HG02970 (cell line): ENCODE measurements around the gene UNC5A.
"Not testable (repeated sequence)": the region's sequence is repeated elsewhere in the genome, so short reads cannot be mapped to it uniquely, and the experiment has no call there.

ENCODE experiments used
- ATAC-seq: cut with Tn5 transposase; IDR thresholded peaks from one replicate; pipeline ENCODE4 v1.9.1; 2021; ENCODE audit warnings: mild to moderate bottlenecking, moderate library complexity, moderate number of reproducible peaks; ENCODE audit not compliant: unreplicated experiment, low FRiP score

Gene UNC5A

DNA sequence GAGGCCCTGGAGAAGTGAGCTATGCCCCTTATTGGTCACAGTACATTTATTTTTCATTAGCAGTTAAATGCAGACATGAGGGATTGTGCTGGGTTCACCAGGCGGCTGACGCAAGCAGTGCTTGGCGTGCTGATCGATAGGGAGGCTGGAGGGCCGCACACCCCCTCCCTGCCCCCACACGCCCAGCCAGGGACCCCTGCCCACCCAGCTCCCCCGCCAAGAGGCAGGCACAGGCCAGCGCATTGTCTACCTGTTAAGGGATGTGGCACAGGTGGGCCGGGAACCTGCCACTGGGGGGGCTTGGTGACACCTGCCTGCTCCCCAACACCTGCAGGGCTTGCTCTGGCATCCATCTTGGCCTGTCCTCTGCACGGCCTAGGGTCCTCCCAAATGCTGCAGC, 49.6 kb downstream of the UNC5A start:
- no peak for ATAC-seq

DNA sequence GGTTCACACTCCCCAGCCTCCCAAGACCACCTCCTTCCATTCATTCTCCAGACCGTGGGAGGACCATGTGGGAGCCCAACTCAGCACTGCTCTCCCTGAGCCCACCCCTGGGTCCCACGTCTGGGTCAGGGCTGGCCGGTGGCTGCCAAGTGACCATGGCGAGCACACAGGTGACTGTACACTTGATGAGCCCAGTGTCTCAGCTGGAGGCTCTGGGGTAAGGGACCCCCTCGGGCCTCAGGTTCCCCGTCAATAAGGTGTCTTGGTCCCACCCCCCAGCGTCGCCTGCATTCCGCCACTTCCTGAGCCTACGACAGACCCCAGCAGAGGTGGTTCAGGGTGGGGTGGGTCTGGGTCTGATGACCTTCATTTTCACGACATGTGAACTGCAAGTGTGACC, 50.0 kb downstream of the UNC5A start:
- no peak for ATAC-seq

DNA sequence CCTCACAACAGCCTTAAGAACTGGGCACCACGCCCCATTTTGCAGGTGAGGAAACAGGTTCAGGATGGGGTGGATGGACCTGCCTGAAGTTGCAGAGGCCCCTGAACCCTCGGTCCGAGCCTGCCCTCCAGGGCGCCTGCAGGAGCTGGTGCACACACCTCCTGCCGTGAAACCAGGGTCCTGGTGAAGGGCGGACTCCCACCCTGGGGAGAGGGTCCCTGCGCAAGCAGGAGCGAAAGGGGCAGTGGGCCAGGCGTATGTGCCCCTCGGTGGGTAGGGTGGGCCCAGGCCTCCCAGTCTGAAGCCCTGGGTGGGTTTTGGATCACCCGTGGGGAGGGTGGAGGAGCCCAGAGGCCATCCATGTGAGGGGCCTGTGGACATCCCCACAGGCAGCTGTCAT, 50.9 kb downstream of the UNC5A start:
- no peak for ATAC-seq

DNA sequence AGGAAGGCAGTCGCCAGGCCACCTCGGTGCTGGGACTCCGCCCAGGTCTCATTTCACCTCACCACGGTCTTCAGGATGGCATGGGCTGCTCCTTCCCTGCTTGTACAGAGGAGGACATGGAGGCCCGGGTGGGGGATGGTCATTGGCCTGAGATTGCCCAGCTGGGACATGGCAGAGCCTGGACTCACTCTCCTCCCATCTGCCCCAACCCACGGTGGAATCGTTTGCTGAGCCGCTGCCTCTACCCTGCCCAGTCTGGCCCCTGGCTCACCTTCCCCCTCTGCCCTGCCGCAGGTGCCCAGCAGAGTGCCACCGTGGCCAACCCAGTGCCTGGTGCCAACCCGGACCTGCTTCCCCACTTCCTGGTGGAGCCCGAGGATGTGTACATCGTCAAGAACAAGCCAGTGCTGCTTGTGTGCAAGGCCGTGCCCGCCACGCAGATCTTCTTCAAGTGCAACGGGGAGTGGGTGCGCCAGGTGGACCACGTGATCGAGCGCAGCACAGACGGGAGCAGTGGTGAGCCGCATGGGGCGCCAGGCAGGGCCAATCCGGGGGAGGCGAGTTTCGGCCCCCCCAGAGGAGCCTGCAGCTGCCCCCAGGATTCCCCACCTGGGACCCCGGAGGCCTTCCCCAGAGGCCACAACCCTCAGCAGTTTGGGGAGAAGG, 52.1 kb downstream of the UNC5A start:
- no peak for ATAC-seq

DNA sequence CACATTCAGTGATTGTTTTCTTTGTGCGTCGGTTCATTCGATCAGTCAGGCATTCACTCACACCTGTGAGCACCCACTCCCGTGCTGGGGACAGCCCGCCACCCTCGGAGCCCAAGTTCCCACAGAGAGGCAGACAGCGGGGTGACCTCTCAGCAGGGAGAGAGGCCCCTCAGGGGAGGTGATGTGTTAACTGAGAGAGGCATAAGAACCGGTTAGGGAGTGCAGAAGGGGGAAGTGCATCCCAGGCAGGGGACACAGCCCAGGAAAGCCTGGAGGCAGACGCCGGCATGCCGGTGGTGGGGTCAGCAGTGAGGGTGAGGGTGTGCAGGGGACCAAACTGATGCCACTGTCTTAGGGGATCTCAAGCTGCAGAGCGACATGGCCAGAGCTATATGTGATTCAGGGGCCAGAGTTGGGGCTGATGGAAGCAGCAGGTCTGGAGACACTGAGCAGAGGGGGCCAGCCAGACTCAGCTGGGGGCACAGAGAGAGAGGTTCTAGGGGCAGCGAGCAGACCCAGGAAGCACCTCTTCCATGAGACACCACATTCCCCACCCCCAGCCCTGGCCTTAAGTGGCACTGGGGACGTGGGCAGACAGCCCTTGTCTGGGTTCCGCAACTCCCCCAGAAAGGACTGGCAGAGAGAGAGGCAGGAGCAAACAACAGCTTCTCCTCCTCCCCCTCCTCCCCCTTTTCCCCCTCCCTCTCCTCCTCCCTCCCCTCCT, 52.8 kb downstream of the UNC5A start:
- no peak for ATAC-seq

DNA sequence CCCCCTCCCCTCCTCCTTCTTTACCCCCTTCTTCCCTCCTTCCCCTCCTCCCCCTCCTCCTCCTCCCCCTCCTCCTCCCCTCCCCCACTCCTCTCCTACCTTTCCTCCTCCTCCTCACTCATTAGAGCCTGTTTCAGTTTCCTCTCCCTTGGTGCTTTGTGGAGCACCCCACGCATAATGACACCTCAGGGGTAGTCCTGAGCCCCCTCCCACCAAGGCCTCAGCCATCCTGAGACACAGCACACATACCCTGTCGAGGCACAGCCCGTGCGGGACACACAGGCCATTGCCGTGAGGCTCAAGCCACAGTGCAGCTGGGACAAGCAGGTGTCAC, 53.4 kb downstream of the UNC5A start:
- no peak for ATAC-seq

DNA sequence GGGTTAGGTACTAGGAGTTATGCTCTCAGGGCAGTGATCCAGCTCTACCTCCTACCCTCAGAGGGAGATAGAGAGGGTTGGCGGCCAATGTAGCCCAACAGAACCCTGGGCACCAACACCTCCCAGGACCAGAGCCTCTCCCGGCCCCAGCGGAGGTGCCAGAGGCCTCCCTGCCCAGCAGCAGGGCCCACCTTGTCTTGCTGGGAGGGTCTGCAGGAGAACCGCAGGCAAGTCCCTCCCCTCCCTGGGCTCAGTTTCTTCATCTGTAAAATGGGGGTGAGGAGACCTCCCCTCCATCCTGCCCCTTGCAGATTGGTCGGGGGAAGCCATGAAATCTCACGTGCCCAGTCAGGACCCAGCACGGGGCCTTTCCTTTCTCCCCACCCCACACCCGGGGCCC, 54.4 kb downstream of the UNC5A start:
- ATAC-seq = no peak

DNA sequence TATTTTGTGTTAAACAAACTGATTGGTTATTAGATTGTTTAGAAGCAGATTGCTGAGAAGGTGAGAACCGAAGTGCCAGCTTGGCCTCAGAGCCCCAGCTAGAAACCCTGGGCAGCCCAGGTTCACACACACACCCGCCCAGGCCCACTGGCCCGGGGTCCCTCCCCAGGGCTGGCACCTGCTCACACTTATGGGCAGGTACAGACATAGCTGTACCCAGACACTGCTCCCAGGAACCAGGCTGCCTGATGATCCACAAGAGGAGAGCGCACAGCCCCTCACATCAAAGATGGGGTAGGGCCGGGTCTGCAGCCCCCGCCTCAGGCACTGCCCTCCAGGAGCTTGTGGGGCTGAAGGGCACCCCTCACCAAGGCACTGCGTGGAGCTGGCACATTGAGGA, 55.6 kb downstream of the UNC5A start:
- no peak for ATAC-seq

DNA sequence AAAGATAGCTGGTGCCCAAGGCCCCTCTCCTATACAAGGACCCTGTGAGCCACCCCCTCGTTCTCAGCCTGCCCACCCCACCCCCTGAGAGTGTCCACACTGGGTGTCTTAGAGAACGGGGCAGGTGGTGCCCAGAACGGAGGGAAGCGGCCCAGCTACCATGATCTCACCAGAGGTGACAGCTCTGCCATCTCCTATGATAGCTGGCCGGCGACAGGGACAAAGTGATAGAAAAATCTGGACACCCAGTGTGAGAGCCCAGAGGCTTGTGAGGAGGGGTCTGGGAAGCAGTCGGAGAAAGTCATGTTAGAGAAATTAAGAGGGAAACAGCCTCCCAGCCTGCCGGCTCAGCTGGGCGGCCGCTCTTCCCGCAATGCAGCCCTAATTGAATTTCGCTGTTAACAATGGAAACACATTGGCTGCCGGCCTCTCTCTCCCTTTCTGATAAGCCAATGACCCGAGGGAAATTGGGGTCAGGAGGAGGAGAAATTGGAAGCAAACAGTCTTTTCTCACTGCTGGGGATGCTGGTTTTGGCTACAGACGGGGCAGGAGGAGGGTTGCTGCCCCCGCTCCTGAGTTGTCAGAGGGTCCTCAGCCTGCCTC, 56.5 kb downstream of the UNC5A start:
- no peak for ATAC-seq

DNA sequence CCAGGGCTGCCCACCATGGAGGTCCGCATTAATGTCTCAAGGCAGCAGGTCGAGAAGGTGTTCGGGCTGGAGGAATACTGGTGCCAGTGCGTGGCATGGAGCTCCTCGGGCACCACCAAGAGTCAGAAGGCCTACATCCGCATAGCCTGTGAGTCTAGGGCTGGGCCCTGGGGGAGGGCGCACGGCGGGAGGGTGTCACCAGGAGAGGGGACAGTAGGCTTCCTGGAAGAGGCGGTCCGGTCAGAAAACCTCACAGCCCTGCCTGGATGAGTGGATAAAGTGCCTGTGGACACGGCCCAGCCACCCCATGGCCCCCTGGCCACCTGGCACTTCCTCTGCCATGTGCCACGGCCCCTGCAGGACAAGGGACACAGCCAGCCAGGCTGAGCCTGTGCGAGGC, 57.8 kb downstream of the UNC5A start:
- no peak for ATAC-seq

DNA sequence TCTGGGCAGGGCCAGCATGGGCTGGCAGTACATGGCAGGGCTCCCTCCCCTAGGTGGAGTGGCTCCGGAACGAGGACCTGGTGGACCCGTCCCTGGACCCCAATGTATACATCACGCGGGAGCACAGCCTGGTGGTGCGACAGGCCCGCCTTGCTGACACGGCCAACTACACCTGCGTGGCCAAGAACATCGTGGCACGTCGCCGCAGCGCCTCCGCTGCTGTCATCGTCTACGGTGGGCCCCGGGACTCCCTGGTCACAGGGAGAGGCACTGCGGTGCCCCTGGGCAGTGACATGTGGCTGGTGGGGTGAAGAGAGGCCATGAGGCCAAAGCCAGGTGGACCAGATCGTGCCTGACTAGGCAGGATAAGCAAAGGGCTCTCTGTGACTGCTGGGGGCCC, 58.4 kb downstream of the UNC5A start:
- ATAC-seq = no peak

DNA sequence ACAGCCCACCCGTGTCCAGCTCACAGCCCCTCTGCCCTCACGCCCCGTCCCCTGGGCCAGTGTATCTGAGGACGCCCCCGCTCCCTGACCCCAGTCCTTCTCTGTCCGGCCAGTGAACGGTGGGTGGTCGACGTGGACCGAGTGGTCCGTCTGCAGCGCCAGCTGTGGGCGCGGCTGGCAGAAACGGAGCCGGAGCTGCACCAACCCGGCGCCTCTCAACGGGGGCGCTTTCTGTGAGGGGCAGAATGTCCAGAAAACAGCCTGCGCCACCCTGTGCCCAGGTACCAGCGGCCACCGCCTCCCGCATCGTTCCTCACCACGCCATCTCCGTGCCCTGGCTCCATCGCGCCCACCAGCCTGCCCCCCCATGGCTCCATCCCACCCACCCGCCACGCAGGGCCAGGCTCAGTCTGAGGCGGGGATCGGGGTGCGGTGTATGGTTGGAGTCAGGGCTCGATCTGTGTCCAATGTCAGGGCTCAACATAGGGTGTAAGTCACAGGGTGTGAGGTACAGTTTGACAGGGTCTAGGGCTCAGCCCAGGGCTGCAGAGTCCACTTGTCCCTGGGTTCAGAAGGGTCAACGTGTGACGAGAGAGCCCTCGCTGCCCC, 59.2 kb downstream of the UNC5A start:
- ATAC-seq = no peak

DNA sequence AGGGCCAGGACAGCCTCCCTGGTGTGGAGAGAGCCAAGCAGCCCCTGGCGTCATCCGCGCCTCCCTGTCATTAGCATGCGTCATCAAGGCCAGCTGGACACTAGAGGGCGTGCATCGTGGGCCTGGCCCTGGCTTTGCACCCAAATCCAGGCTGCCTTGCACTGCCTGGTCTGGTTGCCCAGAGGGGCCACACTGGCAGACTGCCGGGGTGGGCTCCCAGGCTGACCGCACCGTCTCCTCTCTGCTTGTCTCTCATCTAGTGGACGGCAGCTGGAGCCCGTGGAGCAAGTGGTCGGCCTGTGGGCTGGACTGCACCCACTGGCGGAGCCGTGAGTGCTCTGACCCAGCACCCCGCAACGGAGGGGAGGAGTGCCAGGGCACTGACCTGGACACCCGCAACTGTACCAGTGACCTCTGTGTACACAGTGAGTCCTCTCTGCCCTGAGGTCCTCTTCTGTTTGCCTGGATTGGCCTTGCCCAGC, 59.8 kb downstream of the UNC5A start:
- ATAC-seq = no peak

DNA sequence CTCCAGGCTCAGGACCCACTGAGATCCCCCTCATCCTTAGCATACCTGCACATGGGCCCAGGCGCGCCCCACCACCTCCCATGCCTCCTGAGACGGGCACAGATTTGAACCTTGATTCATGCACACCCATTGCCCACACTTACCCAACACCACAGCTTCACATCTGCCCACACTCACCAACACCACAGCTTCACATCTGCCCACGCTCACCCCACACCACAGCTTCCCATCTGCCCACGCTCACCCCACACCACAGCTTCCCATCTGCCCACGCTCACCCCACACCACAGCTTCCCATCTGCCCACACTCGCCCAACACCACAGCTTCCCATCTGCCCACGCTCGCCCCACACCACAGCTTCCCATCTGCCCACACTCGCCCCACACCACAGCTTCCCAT, 60.3 kb downstream of the UNC5A start:
- ATAC-seq = not testable (repeated sequence)

DNA sequence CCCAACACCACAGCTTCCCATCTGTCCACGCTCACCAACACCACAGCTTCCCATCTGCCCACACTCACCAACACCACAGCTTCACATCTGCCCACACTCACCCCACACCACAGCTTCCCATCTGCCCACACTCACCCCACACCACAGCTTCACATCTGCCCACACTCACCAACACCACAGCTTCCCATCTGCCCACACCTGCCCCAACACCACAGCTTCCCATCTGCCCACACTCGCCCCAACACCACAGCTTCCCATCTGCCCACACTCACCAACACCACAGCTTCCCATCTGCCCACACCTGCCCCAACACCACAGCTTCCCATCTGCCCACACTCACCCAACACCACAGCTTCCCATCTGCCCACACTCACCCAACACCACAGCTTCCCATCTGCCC, 62.2 kb downstream of the UNC5A start:
- not testable (repeated sequence) for ATAC-seq

DNA sequence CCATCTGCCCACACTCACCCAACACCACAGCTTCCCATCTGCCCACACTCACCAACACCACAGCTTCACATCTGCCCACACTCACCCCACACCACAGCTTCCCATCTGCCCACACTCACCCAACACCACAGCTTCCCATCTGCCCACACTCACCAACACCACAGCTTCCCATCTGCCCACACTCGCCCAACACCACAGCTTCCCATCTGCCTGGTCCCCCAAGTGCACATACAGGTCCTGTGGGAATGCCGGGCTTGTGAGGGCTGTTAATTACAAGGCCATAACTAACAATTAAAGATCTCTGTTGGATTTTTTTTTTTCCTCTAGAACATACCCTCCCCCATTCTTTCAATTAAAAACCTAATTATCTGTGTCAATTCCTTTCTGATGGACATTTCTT, 62.7 kb downstream of the UNC5A start:
- not testable (repeated sequence) for ATAC-seq

DNA sequence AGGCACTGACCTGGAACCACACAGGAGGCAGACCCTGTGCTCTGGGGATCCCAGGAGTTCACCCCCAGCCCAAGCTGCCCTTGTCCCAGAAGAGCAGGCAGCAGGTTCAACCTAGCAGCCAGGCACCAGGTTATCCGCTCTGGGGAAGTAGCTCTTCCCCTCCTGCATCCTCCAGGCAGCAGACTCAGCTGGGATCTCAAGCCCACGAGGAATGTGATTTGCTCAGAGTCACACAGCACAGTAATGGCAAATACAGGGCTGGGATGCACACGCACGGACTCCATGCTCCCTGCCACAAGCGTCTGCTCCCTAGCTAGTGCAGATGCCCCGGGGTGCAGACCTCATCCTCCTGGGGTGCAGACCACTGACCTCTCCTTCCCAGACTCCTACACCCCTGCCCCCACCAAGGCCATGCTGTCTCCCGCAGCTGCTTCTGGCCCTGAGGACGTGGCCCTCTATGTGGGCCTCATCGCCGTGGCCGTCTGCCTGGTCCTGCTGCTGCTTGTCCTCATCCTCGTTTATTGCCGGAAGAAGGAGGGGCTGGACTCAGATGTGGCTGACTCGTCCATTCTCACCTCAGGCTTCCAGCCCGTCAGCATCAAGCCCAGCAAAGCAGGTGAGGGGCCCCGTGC, 63.3 kb downstream of the UNC5A start:
- ATAC-seq = no peak

DNA sequence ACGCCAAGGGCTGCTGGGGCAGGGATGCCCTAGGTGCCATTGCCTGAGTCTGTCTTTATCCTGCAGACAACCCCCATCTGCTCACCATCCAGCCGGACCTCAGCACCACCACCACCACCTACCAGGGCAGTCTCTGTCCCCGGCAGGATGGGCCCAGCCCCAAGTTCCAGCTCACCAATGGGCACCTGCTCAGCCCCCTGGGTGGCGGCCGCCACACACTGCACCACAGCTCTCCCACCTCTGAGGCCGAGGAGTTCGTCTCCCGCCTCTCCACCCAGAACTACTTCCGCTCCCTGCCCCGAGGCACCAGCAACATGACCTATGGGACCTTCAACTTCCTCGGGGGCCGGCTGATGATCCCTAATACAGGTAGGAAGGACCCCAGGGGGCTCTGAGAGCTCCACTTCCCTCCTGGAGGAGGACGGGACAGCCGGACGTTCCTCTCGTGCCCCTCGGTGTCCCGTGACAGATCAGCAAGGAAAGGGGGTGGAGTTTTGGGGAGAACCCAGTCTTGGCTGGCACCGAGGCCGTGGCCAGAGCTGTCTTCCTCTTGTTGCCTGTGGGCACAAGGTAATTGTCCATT, 63.9 kb downstream of the UNC5A start:
- no peak for ATAC-seq

DNA sequence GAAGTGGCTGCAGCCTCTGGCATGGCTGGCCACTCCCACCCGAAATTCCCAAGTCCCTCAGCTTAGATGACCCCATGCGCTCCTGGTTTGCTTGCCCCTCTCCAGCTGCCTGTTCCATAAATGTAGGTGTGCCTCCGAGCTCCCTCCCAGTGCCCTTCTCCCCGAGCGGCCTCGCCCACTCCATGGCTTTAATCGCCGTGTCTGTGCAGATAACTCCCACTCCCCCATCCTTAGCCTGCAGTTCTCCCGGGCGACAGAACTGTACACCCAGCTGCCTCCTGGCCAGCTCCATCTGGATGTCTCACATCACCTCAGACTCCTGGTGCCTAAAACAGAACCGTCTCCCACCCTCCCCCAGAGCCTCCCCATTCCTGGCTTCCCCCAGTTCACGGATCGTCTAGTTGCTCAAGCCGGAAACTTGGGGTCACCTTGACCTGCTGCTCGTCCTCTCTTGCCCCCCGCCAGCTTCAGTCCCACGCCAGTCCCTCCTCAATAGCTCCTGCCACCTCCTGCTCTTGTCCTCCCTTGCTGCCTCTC, 64.7 kb downstream of the UNC5A start:
- ATAC-seq = no peak

DNA sequence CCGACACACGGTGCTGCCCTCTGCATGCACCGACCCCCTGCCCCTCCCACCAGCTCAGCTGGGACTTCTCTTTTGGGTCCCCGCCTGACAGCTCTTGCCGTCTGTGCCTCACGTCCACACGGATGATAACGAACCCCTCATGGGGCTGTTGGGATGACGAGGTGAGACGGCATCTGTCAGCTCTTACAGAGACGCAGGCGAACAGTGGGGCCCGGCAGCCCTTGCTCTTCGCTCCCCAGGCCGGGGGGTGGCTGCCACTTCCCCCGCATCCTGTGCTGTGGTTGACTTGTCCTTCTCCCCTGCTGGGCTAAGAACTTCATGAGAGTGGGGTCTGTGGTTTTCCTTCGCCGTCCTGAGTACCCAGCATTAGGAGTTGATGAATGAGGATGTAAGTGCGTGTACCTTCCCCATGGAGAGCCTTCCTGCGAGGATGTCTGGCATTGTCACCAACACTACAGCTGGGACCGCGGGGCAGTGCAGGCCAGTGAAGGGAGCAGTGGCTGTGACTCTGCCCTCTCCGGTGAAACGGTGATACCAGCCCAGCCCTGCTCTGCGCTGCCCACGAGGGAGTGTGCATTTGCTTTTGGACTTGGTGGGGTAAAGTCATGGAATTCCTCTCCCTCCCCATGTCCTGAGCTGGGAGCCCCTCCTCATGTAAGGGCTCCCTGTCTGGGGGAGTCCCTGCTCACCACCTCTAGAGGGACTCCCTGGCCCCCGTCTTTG, 65.6 kb downstream of the UNC5A start:
- no peak for ATAC-seq
